ENCODE data around the gene PCDH15.

The PCDH15 gene

DNA sequence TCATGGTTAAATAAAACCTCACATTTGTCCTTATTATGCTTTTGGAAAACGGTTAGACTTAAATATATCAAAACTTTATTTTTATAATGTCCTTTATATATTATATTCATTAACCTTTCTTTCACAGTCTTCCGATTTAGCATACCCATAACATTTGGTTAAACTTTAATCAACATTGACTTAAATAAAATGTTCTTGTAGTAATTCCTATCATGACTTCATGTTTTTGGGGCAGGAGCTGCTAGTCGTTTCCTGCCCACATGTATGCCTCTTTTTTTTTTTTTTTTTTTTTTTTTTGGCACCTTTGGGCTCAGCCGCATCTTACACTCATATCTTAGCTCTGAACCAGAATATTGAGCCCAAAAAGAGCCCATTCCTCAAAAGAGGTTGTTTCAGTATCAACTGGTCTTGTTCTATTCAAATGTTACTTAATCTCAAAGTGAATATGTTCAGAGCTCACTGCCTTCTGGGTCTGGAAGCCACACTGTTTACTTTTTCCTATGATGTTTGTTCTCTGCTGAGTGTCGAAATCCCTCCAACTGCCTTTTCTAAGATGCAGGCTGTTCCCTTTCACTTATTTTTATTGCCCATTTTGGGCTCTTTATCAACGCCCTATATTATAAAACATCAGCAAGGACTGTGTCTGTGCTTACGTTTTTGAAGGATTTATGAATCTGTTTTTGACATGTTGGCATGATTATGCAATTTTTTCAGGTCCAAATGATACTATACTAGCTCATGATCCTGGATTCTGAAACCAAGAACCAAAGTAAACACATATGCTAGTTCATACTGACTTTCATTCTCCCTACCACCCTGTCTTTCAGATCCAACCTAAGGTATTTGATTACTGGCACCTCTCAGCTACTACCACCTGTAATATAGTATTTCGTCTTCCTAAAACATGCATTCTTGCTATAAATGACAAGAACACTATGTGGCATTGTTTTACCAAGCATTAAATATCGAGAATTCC is 914.4 kb downstream of the PCDH15 start:
- Histone ChIP-seq H3K36me3 (ENCODE audit: insufficient read depth, low read length) (no peaks in the 10 kb centered on the region), H3K4me3 (ENCODE audit: low read length, poor library complexity, severe bottlenecking) (no peak overlapping the region), H3K79me2 (ENCODE audit: insufficient read depth, low read length) (no peaks in the 10 kb centered on the region), H3F3A (ENCODE audit: low read depth) (no peaks in the 10 kb centered on the region), H3K9ac (ENCODE audit: low read depth, low read length, poor library complexity, severe bottlenecking) (no peak overlapping the region), H3K4me1 (ENCODE audit: insufficient read depth, low read length, poor library complexity, severe bottlenecking) (no peaks in the 10 kb centered on the region), H3K9me2 (replicated peaks; ENCODE audit: low read depth, low read length) (no peaks in the 10 kb centered on the region), H3K27me3 (ENCODE audit: insufficient read depth, low read length, poor library complexity, severe bottlenecking) (no peaks in the 10 kb centered on the region), H3K4me2 (ENCODE audit: low read depth, low read length, poor library complexity, severe bottlenecking) (no peak overlapping the region), H2AFZ (ENCODE audit: low read length) (no peak overlapping the region), H4K20me1 (ENCODE audit: insufficient read depth, low read length, poor library complexity, severe bottlenecking) (no peaks in the 10 kb centered on the region), H3K9me3 (ENCODE audit: insufficient read depth, low read depth, low read length) (no peaks in the 10 kb centered on the region)
- no peak for TF ChIP-seq CTCF (conservative IDR thresholded peaks at IDR 0.05; ENCODE audit: low read length)
- no peak for TF ChIP-seq EZH2phosphoT487 (IDR thresholded peaks at IDR 0.05; ENCODE audit: borderline replicate concordance)

- no peaks in the 10 kb centered on the region for H3K4me1 ChIP-seq (ENCODE audit: insufficient read depth, low read length, poor library complexity, severe bottlenecking)
- H3F3A ChIP-seq (ENCODE audit: low read depth) = no peaks in the 10 kb centered on the region
- no peaks in the 10 kb centered on the region for H3K36me3 ChIP-seq (ENCODE audit: insufficient read depth, low read length)
- H3K27me3 ChIP-seq (ENCODE audit: insufficient read depth, low read length, poor library complexity, severe bottlenecking) = no peaks in the 10 kb centered on the region
- no peak overlapping the region for H2AFZ ChIP-seq (ENCODE audit: low read length)
- no peak overlapping the region for H3K4me3 ChIP-seq (ENCODE audit: low read length, poor library complexity, severe bottlenecking)
- no peaks in the 10 kb centered on the region for H3K9me3 ChIP-seq (ENCODE audit: insufficient read depth, low read depth, low read length)
- no peak overlapping the region for H3K4me2 ChIP-seq (ENCODE audit: low read depth, low read length, poor library complexity, severe bottlenecking)
- H4K20me1 ChIP-seq (ENCODE audit: insufficient read depth, low read length, poor library complexity, severe bottlenecking) = no peaks in the 10 kb centered on the region
- no peaks in the 10 kb centered on the region for H3K9me2 ChIP-seq (replicated peaks; ENCODE audit: low read depth, low read length)
- H3K9ac ChIP-seq (ENCODE audit: low read depth, low read length, poor library complexity, severe bottlenecking) = no peak overlapping the region
- no peak for TF ChIP-seq EZH2phosphoT487 (IDR thresholded peaks at IDR 0.05; ENCODE audit: borderline replicate concordance)
- TF ChIP-seq CTCF (conservative IDR thresholded peaks at IDR 0.05; ENCODE audit: low read length) = no peak
- no peaks in the 10 kb centered on the region for H3K79me2 ChIP-seq (ENCODE audit: insufficient read depth, low read length)
Measured at GRCh38 chr10:53864846-53865245, 936.2 kb downstream of the PCDH15 start.

DNA sequence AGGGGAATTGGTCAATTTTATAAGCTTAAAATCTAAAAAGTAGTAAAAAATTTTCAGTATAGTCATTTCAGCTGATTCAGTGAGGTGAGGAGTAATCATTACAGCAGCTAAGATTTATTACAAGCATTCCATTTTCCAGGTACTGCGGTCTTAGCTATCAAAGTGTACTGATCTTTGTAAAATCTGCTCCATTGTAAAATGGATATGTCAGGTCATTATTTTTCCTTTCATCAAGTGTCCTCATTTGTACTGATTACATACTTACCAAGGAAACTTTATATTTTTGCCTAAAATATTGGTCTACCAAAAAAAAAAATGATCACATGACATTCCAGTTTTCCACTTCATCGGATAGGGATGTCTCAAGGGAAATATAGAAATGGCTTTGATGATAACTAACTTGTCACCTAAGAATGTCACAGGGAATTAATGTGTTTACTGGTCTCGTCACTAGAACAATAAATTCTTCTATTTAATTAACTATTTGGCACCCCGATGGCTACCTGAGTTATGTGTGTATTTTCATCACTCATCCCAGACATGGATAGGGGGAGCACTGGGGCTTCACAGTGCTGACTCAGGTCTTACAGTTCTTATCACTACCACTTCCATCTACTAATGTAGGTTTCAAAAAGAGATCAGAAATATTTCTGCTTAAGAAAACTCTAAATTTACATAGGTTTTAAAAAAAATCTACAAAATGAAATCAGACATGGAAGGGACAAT is 948.4 kb downstream of the PCDH15 start:
- H3K9me3 ChIP-seq (ENCODE audit: insufficient read depth, low read depth, low read length) = no peaks in the 10 kb centered on the region
- H3K27me3 ChIP-seq (ENCODE audit: insufficient read depth, low read length, poor library complexity, severe bottlenecking) = no peaks in the 10 kb centered on the region
- H3K79me2 ChIP-seq (ENCODE audit: insufficient read depth, low read length) = no peaks in the 10 kb centered on the region
- no peaks in the 10 kb centered on the region for H4K20me1 ChIP-seq (ENCODE audit: insufficient read depth, low read length, poor library complexity, severe bottlenecking)
- no peak for TF ChIP-seq EZH2phosphoT487 (IDR thresholded peaks at IDR 0.05; ENCODE audit: borderline replicate concordance)
- TF ChIP-seq CTCF (conservative IDR thresholded peaks at IDR 0.05; ENCODE audit: low read length) = no peak
- H3K4me2 ChIP-seq (ENCODE audit: low read depth, low read length, poor library complexity, severe bottlenecking) = no peak overlapping the region
- H3K4me3 ChIP-seq (ENCODE audit: low read length, poor library complexity, severe bottlenecking) = no peak overlapping the region
- H2AFZ ChIP-seq (ENCODE audit: low read length) = no peak overlapping the region
- H3K4me1 ChIP-seq (ENCODE audit: insufficient read depth, low read length, poor library complexity, severe bottlenecking) = no peaks in the 10 kb centered on the region
- no peaks in the 10 kb centered on the region for H3F3A ChIP-seq (ENCODE audit: low read depth)
- H3K36me3 ChIP-seq (ENCODE audit: insufficient read depth, low read length) = no peaks in the 10 kb centered on the region
- H3K9me2 ChIP-seq (replicated peaks; ENCODE audit: low read depth, low read length) = no peaks in the 10 kb centered on the region
- H3K9ac ChIP-seq (ENCODE audit: low read depth, low read length, poor library complexity, severe bottlenecking) = no peak overlapping the region

All from Loucy (cell line).